PC-9 (cell line): ENCODE measurements around the gene OR5A2.

Experiments
- EZH2 ChIP-seq: fragments of 200-600 bp; sonication (generic); IDR thresholded peaks from 2 replicates; pipeline ENCODE4 v1.8.0; 2017; ENCODE audit warnings: antibody characterized with exemption, low read depth
- TF ChIP-seq, protein P1 (sequence below): fragments of 200-600 bp; sonication (generic); conservative IDR thresholded peaks from 2 replicates; pipeline ENCODE4 v1.6.1; 2017; ENCODE audit warnings: mixed run types, antibody characterized with exemption, mild to moderate bottlenecking, moderate library complexity

DNA sequence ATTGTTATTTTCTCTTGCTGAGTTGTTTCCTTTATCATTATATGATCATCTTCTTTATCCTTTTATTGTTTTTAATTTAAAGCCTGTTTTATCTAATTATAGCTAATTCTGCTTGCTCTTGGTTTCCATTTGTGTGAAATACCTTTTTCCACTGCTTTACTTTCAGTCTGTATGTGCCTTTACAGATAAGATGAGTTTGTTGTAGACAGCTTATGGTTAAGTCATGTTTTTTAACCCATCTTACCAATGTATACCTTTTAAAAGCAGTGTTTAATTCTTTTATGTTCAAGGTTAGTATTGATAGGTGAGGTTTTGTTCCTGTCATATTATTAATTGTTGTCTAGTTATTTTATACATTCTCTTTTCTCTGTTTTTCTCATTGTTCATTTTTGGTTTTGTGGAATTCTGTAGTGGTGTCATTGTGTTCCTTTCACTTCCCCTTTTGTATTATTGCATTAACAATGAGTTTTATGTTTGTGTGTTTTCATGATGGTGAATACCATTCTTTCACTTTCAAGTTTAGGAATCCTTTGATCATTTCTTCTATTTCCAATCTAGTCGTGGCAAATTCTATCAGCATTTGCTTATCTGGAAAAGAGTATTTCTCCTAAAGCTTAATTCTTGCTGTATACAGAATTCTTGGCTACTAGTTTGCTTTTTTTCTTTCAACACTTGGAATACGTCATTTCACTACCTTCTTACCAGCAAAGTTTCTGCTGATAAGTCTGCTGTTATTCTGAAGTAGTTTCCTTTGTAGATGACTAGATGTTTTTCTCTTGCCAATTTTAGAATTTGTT, 45.8 kb downstream of the OR5A2 start:
- TF ChIP-seq, protein P1, sequence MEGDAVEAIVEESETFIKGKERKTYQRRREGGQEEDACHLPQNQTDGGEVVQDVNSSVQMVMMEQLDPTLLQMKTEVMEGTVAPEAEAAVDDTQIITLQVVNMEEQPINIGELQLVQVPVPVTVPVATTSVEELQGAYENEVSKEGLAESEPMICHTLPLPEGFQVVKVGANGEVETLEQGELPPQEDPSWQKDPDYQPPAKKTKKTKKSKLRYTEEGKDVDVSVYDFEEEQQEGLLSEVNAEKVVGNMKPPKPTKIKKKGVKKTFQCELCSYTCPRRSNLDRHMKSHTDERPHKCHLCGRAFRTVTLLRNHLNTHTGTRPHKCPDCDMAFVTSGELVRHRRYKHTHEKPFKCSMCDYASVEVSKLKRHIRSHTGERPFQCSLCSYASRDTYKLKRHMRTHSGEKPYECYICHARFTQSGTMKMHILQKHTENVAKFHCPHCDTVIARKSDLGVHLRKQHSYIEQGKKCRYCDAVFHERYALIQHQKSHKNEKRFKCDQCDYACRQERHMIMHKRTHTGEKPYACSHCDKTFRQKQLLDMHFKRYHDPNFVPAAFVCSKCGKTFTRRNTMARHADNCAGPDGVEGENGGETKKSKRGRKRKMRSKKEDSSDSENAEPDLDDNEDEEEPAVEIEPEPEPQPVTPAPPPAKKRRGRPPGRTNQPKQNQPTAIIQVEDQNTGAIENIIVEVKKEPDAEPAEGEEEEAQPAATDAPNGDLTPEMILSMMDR: no peak
- no peak for TF ChIP-seq EZH2
